A549 treated with ZK216348 at 1 μM for 4 hours (cell line): ENCODE results near the gene CMTM6. TPM values are rescaled to one million over a fixed set of nuclear protein-coding genes. Genes with fewer than 3 reads are reported as not detected.

ENCODE experiments used
- total RNA-seq: library from RNA; stranded (reverse); fragments of 200-300 nt; extraction: Qiagen RNA extraction; gene quantifications from 5 replicates; pipeline ENCODE4 v1.2.3, GENCODE V29; 2022; ENCODE audit warnings: low read depth

CMTM6 gene, protein sequence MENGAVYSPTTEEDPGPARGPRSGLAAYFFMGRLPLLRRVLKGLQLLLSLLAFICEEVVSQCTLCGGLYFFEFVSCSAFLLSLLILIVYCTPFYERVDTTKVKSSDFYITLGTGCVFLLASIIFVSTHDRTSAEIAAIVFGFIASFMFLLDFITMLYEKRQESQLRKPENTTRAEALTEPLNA
- 23.8 to 44.1 TPM (median 41.0 TPM) in 5 replicates for total RNA-seq

DNA sequence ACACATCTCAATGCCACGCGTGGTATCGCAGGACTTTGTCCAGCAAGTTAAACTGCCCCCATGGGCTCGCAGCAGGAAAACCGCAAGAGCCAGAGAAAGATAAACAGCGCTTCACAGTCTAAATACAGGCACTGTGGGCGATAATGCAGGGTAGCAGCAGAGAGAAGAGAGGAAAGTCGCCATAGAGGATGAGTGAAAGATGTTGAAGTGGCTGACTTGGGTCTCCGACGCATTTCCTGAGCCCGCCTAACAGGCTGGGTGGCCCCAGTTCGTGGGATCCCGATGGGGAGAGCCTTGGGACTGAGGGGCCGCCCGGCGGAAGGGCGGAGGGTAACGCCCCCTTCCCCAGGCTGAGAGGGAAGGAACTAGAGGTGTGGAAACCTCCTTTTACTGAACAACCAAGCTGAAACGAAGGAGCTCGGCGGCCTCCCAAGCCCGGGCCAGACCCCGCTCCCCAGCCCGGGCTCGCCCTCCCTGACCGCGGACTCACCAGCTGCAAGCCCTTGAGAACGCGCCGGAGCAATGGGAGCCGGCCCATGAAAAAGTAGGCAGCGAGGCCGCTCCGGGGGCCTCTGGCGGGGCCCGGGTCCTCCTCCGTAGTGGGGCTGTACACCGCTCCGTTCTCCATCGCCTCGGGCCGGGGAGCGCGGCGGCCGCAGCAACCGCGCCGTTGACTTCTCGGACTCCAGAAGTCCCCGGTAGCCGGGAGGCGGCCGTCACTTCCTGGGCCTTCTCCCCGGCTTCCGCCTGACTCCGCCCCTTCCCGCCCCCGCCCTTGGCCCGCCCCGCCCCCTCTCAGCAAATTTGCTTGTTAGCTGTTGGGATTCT is at the start of gene CMTM6:
TSS of gene CMTM6 (minus strand) at position 735 of the 828 bp plus-strand sequence. CDS start at position 628, 107 bp downstream.

Other genes with a start within 250 kb of the CMTM6 start
- gene CMTM7, start 111.0 kb downstream of the CMTM6 start, total RNA-seq, result 30.8 to 36.4 TPM (median 35.6 TPM) in 5 replicates
- gene DYNC1LI1, start 68.0 kb upstream of the CMTM6 start, total RNA-seq, result 38.3 to 50.9 TPM (median 39.6 TPM) in 5 replicates
- gene CNOT10, start 182.3 kb upstream of the CMTM6 start, total RNA-seq, result 27.4 to 34.5 TPM (median 29.2 TPM) in 5 replicates